Left forelimb (tissue), 1 donor: ENCODE data around the gene BLVRA.
"Not testable (repeated sequence)": the region's sequence is repeated elsewhere in the genome, so short reads cannot be mapped to it uniquely, and the experiment has no call there.

Experiments used
- DNase-seq: peaks from one replicate; pipeline ENCODE4 v3.0.0-alpha.2; 2018; ENCODE audit warnings: low spot score

The BLVRA gene

GRCh38 chr7:43769281-43769680 lies 10.8 kb downstream of the BLVRA start:
- DNase-seq: no peak

DNA sequence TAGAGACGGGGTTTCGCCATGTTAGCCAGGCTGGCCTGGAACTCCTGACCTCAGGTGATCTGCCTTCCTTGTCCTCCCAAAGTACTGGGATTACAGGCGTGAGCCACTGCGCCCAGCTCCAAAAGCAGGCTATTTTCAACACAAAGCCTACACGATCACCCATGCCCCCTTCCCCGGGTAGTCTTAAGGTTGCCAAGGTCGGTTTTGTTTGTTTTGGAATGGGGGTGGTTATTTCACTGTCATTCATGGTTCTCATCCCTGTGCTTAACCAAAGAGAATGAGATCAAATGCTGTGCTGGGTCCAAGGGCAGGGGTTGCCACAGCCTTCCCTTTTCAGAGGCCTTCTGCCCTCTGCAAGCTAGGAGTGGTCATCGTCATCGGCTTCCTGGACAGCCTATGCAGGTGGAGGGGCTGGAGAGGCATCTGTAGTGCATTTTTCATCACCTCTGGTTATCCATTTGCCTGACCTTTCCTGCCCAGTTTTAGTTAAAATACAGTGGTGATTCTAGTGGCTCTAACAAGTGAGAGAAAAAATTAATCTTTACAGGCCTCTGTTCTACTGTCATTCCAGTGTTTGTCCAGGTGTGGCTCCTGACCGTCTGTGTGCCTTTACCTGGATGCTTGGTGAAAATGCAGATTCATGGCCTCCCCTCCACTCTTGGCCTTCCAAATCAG lies 11.4 kb downstream of the BLVRA start:
- DNase-seq: no peak

- DNase-seq: no peak
These were observed 12.6 kb downstream of the BLVRA start for GRCh38 chr7:43771128-43771527.

DNA sequence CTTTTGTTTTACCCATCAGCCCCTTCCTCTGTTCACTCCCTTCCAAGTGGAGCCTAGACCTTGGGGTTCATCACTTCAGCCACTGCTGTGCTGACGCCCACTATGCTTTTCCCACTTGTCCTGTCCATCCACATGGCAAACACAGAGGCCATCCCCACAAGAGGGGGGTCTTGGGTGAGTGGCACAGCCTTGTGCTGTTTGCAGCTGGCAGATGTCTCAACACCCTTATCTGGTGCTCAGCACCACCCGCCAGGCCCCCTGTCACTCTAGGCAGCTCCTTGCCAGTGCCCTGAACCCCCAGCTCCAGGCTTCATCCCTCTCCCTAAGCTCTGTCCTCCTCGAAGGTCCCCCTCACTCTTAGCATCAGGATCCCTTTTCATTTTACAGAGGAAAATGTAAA lies 13.1 kb downstream of the BLVRA start:
- DNase-seq: no peak

DNA sequence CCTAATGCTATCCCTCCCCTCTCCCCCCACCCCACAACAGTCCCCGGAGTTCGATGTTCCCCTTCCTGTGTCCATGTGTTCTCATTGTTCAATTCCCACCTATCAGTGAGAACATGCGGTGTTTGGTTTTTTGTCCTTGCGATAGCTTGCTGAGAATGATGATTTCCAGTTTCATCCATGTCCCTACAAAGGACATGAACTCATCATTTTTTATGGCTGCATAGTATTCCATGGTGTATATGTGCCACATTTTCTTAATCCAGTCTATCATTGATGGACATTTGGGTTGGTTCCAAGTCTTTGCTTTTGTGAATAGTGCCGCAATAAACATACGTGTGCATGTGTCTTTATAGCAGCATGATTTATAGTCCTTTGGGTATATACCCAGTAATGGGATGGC lies 14.8 kb downstream of the BLVRA start:
- DNase-seq: not testable (repeated sequence)

GRCh38 chr7:43775255-43775654 lies 16.8 kb downstream of the BLVRA start:
- DNase-seq: not testable (repeated sequence)

DNA sequence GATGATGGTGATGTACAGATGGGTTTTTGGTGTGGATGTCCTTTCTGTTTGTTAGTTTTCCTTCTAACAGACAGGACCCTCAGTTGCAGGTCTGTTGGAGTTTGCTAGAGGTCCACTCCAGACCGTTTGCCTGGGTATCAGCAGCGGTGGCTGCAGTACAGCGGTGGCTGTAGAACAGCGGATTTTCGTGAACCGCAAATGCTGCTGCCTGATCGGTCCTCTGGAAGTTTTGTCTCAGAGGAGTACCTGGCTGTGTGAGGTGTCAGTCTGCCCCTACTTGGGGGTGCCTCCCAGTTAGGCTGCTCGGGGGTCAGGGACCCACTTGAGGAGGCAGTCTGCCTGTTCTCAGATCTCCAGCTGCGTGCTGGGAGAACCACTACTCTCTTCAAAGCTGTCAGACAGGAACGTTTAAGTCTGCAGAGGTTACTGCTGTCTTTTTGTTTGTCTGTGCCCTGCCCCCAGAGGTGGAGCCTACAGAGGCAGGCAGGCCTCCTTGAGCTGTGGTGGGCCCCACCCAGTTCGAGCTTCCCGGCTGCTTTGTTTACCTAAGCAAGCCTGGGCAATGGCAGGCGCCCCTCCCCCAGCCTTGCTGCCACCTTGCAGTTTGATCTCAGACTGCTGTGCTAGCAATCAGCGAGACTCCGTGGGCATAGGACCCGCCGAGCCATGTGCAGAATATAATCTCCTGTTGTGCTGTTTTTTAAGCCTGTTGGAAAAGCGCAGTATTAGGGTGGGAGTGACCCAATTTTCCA lies 20.0 kb downstream of the BLVRA start:
- not testable (repeated sequence) for DNase-seq

GRCh38 chr7:43779045-43779812 lies 20.7 kb downstream of the BLVRA start:
- DNase-seq: no peak

DNA sequence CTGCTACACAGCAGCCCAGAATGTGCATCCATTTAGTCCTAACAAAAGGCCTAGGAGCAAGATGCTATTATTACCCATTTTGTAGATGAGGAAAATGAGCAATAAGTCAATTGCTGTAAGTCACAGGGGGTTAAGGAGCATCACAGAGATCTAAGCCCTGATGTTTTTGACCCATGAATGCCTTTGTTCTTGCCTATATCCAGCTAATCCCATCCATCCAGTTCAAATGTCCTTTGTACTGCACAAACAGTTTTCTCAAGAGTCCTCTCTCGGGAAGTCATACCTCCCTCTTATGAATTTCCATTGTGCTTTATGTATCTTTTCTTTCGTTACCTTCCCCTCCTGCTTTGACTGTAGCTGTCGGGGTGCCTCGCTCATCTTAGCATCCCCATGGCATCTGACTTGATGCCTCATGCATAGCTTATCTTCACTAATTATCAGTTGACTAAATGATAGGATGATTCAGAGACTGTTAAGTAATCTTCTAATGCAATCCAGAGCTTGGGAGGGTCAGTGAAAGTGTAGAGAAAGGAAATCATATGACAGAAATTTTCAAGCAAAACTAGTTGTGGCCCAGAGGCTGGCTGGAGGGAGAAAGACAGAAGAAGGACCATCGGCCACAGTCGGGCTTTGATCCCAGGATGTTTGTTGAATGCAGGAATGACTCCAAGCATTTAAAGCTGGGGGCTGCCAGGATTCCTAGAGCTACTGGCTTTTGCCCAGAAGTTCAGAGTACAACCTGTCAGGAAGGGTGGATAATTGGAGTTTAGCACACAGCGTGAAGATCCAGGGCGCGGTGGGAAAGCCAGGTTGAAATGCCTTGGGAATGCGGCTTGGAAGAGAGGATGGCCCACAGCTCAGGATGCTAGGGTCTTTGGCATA lies 23.5 kb downstream of the BLVRA start:
- no peak for DNase-seq

GRCh38 chr7:43782768-43783555 lies 24.5 kb downstream of the BLVRA start:
- DNase-seq: no peak

- no peak for DNase-seq
These were observed 25.6 kb downstream of the BLVRA start for GRCh38 chr7:43784030-43784584.

- not testable (repeated sequence) for DNase-seq
These were observed 26.2 kb downstream of the BLVRA start for GRCh38 chr7:43784585-43785087.

DNA sequence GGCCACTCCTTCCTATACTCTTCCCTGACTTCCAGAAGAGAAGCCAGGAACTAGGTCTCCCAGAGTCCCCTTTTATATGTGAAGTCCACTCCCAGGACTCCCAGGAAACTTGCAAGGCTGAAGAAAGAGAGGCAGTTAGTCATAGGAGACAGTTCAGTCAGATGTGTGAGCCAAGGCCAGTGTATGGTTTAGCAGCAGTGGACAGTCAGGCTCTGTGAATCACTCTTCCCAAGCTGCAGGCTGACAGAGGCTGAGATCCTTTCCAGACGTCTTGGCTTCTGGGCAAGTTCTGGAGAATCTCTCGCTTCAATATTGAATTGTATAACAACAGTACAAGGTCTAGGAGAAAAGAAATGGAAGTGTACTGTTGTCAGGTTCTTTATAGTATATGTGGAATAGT lies 26.9 kb downstream of the BLVRA start:
- DNase-seq: no peak

GRCh38 chr7:43787771-43788170 lies 29.3 kb downstream of the BLVRA start:
- DNase-seq: no peak

GRCh38 chr7:43790006-43790405 lies 31.5 kb downstream of the BLVRA start:
- no peak for DNase-seq

DNA sequence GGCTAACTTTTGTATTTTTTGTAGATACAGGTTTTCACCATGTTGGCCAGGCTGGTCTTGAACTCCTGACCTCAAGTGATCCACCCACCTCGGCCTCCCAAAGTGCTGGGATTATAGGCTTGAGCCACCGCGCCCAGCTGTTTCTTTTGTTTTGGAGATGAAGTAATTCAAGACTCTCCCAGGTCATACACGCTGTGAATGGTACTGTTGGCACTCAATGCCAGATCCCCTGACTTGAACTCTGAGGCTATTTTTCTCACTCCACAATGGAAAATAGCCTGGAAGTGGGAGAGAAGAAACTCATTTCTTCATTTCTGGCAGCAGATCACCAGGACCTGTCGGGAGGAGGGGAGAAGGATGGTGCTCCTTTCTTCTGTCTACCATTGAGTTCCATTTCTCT lies 32.4 kb downstream of the BLVRA start:
- no peak for DNase-seq

DNA sequence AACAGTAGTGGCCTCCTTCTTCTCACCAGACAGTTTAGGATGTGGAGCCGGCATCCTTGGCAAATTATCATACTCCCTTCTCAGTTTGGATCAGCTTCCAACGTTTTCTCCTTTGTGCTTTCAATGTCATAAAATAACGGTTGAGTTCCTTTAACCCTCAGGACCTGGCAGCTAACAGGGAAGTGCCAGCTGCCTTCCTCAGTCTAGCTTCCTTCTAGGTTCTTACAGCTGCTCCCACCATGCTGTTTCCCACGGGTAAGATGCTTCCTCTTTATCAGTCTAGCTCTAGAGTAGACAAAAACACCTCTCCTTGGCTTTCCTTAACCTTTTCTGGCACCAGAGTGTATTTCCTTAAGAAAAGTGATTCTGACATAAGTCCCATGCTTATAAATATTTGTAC lies 33.2 kb downstream of the BLVRA start:
- no peak for DNase-seq

DNA sequence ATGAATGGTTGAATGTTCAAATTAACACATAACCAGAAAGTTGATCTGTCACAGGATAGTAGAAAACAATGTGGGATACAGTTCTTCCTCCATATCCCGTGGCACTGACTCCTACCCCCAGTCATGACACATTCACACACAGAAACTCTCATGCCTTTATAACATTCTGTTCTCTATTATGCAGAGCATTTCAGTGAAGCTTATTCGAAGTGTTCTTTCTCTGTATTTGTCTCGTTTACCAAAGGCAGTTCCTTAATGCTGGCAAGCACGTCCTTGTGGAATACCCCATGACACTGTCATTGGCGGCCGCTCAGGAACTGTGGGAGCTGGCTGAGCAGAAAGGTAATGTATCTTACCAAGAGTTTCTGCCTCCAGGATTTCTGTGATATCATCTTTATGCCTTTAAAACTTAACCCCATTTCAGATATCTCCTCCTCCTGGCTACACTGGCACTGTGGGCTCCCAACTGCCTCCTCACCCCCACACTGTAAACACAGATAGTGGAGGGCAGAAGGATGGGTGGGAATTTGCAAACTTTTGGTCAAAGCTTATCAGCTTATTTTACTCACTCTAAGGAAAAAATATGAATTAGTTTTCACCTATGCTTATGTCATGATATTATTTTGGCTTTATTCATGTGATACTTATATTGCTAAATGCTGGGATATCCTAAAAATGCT lies 34.1 kb downstream of the BLVRA start:
- DNase-seq: no peak

- no peak for DNase-seq
These were observed 41.1 kb downstream of the BLVRA start for GRCh38 chr7:43799605-43800004.

- no peak for DNase-seq
These were observed 45.4 kb downstream of the BLVRA start for GRCh38 chr7:43803865-43804264.
